HG02759 (cell line): Measurements from ENCODE around the gene PYGB.
A peak's percentile ranks its signal among the peaks of the same experiment; 100 is the strongest.

Source experiments
- ATAC-seq: cut with Tn5 transposase; IDR thresholded peaks from one replicate; pipeline ENCODE4 v1.9.1; 2021; ENCODE audit warnings: mild to moderate bottlenecking, moderate library complexity; ENCODE audit not compliant: unreplicated experiment

PYGB gene

GRCh38 chr20:25293507-25293906 lies 45.6 kb downstream of the PYGB start:
- no peak for ATAC-seq

- ATAC-seq = no peak
Measured at GRCh38 chr20:25293910-25294458, 46.1 kb downstream of the PYGB start.

DNA sequence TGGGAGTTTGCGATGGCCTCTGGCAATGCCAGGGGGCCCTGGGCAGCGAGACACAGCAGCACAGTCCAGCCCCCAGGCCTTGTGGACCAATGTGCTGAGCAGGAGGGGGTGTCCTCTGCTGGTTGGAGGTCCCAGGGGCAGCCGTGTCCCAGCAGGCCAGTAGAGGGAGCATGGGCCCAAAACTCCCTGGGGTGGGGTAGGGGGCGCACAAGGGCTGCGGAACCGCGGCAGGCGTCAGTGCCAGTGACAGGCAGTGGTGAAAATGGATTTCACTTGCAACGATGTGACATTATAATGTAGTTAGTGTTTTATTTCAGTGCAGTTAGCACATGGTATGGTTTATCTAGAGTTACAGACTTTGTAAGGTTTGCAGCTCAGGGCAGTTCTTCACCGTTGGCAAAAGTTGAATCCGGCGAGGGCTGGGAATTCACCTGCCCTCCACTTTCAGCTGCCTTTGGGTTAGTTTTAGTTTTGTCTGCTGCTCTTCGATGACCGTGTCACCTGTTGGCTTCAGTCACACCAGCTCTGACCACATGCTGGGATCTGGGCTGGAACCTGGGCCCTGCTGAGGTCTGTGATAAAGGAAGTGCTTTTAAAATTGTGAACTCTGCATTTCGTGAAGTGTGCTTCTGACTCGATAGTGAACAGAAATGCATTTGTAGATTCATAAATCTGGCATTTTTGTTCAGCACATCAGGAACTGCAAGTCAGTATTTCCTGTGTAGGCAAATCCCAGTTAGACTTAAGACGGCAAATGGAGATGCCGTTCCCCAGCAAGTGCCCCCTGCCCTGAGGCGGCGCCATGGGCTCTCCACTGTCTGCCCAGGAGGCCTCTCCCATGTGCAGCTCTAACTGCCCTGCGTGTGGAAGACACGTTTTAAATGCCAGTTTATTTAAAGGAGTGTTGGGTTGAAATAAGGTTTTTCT lies 46.8 kb downstream of the PYGB start:
- ATAC-seq = no peak

DNA sequence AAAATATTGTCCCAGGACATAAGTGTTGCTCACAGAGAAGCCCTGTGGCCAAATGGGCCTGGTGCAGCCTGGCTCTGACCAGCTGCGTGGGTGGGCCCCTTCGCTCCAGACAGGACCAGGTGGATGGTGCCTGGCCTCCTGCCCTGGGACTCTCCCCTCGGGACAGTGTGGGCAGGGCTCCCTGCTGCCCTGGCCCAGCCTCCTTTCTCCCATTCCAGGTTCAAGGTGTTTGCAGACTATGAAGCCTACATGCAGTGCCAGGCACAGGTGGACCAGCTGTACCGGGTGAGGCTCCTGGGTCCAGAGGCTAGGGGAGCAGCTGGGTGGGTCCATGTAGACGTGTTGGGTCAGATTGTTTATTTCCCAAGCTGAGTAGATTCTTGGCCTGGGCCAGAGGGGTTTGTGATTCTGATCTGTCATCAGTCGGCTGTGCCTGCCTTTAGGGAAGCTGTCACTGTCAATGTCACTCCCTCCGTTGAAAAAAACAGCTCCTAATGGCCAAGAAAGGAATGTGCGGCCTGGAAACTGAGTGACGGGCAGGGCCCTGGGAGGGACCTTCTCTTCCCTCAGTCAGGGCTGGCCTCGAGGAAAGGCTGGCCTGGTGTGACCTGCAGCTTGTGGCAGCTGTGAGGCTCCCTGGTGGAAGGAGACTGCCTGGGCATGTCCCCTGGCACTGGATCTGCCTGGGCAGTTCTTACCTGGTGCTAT lies 47.7 kb downstream of the PYGB start:
- ATAC-seq = no peak

DNA sequence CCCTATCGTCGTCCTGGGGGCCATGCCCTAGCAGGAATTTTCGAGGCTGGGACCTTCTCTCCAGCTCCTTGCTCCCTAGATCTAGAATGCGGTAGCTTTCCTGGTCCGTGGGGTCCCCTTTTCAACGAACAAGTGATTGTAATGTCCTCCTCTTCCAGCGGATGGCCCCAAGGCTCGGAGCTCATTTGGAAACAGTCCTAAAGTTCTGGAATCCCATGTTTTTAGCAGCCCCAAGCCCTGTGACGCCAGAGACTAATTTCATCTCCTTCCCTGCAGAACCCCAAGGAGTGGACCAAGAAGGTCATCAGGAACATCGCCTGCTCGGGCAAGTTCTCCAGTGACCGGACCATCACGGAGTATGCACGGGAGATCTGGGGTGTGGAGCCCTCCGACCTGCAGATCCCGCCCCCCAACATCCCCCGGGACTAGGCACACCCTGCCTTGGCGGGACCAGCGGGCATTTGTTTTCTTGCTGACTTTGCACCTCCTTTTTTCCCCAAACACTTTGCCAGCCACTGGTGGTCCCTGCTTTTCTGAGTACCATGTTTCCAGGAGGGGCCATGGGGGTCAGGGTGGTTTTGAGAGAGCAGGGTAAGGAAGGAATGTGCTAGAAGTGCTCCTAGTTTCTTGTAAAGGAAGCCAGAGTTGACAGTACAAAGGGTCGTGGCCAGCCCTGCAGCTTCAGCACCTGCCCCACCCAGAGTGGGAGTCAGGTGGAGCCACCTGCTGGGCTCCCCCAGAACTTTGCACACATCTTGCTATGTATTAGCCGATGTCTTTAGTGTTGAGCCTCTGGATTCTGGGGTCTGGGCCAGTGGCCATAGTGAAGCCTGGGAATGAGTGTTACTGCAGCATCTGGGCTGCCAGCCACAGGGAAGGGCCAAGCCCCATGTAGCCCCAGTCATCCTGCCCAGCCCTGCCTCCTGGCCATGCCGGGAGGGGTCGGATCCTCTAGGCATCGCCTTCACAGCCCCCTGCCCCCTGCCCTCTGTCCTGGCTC lies 48.5 kb downstream of the PYGB start:
- peak; percentile 36 for ATAC-seq

DNA sequence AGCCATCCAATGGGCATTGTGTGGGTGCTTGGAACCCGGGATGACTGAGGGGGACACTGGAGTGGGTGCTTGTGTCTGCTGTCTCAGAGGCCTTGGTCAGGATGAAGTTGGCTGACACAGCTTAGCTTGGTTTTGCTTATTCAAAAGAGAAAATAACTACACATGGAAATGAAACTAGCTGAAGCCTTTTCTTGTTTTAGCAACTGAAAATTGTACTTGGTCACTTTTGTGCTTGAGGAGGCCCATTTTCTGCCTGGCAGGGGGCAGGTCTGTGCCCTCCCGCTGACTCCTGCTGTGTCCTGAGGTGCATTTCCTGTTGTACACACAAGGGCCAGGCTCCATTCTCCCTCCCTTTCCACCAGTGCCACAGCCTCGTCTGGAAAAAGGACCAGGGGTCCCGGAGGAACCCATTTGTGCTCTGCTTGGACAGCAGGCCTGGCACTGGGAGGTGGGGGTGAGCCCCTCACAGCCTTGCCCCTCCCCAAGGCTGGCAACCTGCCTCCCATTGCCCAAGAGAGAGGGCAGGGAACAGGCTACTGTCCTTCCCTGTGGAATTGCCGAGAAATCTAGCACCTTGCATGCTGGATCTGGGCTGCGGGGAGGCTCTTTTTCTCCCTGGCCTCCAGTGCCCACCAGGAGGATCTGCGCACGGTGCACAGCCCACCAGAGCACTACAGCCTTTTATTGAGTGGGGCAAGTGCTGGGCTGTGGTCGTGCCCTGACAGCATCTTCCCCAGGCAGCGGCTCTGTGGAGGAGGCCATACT lies 49.4 kb downstream of the PYGB start:
- peak; percentile 60 for ATAC-seq

- no peak for ATAC-seq
Measured at GRCh38 chr20:25299806-25300205, 51.9 kb downstream of the PYGB start.

GRCh38 chr20:25300496-25301170 lies 52.7 kb downstream of the PYGB start:
- ATAC-seq = no peak

DNA sequence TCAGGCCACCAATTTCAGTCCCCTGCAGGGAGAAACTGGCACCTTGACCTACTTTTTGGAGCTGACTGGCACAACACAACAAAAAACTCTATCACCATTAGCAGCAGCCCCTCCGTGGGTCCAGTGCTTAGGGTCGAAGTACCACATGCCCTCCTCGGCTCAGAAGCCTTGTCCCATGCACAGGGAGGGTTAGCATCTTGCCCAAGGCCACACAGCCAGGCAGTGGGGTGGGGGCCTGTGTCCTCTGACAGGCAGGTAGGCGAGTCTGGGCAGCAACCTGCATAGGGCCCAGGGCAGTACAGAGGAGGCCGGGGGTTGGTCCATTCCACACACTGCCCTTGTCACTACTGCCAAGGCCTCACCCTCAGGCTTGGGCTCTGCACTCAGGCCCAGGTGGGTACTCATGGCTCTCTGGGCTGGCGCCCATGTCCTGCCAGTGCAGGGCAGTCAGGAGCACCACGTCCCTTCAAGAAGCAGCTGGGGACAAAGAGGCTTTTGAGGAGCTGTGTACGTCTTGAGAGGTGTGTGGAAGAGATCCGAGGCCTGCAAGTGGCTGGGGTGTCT lies 53.6 kb downstream of the PYGB start:
- ATAC-seq = no peak

- ATAC-seq = no peak
Measured at GRCh38 chr20:25302596-25302995, 54.7 kb downstream of the PYGB start.

DNA sequence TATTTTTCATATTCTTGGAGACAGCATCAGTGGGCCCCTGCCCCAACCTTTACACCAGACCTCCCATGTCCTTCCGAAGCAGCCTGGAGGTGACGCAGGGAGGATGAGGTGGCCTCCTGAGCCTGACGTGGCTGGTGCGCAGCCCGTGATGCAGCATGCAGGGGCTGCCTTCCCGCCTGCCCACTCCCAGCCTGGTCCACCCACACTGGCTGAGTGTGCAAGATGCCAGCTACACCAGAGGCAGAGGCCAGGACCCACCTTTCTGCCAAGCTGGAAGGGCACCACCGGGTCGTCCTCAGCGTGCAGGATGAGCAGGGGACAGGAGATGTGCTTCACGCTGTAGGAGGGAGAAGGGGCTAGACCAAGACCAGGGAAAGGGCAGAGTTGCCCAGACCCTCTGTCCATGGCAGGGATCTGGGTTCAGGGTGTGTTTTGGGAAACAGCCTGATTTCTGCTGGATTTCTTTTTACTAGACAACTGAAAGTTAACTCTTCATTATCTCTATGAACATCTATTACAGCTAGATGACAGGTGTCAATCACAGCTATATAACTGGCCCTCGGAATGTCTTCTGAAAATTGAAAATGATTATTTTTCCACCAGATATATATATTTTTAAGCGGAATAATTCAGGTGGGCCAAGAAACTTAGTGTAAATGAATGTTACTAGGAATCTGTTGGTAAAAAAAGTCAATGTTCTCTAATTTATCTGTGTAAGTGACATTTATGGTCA lies 55.6 kb downstream of the PYGB start:
- no peak for ATAC-seq

GRCh38 chr20:25304025-25304549 lies 56.2 kb downstream of the PYGB start:
- ATAC-seq = no peak

DNA sequence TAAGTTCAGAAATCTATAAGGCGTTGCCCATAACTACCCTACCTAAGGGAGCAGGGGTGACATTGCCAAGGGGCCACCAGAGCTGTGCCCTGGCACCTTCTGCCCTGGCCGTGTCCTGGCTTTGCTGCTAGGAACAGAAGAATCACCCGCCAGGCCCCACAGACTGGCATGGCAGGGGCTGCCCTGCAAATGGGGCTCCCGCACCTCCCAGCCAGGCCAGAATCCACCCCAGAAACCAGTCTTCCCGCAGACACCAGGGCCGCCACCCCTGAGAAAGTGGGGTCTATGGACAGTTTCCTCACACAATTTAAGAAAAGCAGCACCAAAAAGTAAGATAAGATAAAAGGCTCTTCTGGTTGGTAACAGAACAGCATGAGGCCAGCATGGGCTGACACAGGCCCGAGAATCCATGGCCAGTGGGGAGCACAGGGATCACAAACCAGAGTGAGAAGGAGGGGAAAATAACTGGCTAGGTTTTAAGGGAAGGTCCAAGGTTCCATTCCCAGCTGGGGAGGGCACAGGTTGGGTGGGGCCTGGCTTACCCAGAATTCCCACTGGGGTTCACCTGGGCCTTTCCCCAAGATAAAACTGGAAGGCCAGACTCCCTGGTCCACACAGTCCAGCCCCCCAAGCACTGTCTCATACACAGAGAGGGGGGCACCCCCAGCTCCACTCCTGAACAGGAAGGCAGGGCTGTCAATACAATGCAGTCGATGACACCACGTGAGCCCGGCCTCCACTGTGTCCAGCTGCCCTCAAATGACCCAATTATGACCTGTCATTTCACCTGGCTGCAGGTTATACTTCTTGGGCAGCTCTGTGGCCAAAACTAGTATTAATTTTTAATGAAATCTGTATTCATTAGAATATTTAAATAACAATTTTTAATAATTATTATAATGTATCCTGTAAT lies 59.4 kb downstream of the PYGB start:
- no peak for ATAC-seq

- ATAC-seq = no peak
Measured at GRCh38 chr20:25308083-25308491, 60.2 kb downstream of the PYGB start.

- no peak for ATAC-seq
Measured at GRCh38 chr20:25308671-25309394, 60.9 kb downstream of the PYGB start.
